ENCODE data around the gene ATP12A.

- TF ChIP-seq USF2 (IDR thresholded peaks at IDR 0.05) (no peak), CTCF (IDR thresholded peaks at IDR 0.05) (no peak), HMGXB4 (CRISPR knock-in tag; IDR thresholded peaks at IDR 0.05; ENCODE audit: borderline replicate concordance) (no peak), HEYL (CRISPR knock-in tag; IDR thresholded peaks at IDR 0.05) (no peak), MAX (IDR thresholded peaks at IDR 0.05) (no peak), REST (IDR thresholded peaks at IDR 0.05) (no peak)
Observed at GRCh38 chr13:24632382-24633121, 47.7 kb upstream of the ATP12A start.
